Testis (tissue), 3 donors: ENCODE results near the gene CACNA1E. TPM values are rescaled to one million over a fixed set of nuclear protein-coding genes. Genes with fewer than 3 reads are reported as not detected.

ENCODE experiments used
- DNase-seq: peaks from one replicate; pipeline ENCODE4 v3.0.0-alpha.2; 2019
- H3K27ac ChIP-seq, 2 donors: fragments of 200-600 bp; sonication (generic); one replicate each; pipeline ENCODE4 v1.5.1; 2019
- H3K27me3 ChIP-seq: fragments of 200-600 bp; sonication (generic); one replicate; pipeline ENCODE4 v1.5.1; 2019
- H3K36me3 ChIP-seq: fragments of 200-600 bp; sonication (generic); one replicate; pipeline ENCODE4 v1.5.1; 2017; ENCODE audit warnings: low read depth; ENCODE audit errors: missing control alignments
- H3K4me1 ChIP-seq: fragments of 200-600 bp; sonication (generic); one replicate; pipeline ENCODE4 v1.5.1; 2019
- H3K4me3 ChIP-seq, 2 donors: fragments of 200-600 bp; sonication (generic); one replicate each; pipeline ENCODE4 v1.5.1; 2017 to 2019
- H3K9me3 ChIP-seq: fragments of 200-600 bp; sonication (generic); one replicate; pipeline ENCODE4 v1.5.1; 2017
- CTCF ChIP-seq, 3 experiments: fragments of 450-650 bp in 2 of 3; fragments of 200-600 bp in 1 of 3; sonication (generic) in 1 of 3; IDR thresholded peaks; one replicate each; pipeline ENCODE4 v1.5.1; 2016 to 2019; ENCODE audit warnings: antibody characterized with exemption in 3 of 3, mild to moderate bottlenecking in 2 of 3, moderate library complexity in 1 of 3
- POLR2A ChIP-seq: fragments of 450-650 bp; IDR thresholded peaks from one replicate; pipeline ENCODE4 v1.6.1; 2017; ENCODE audit warnings: antibody characterized with exemption, mild to moderate bottlenecking, moderate library complexity
- WGBS, 2 donors: methylation state at CpG; one replicate each; pipeline ENCODE4 v1.1.5; 2018; 5-methylcytosine and 5-hydroxymethylcytosine counted together
- intact Hi-C: fragments of 100-400 bp; cut with DNase I; formaldehyde crosslinking; loops from one replicate; pipeline ENCODE4 v1.15.1; 2023; ENCODE audit warnings: low total_unique reads
- polyA plus RNA-seq: library from polyadenylated mRNA; stranded (reverse); fragments of 350-450 nt; fragmentation: Illumina TruSeq; extraction: RNeasy Lipid Tissue Mini Kit (QIAGEN cat#74804); gene quantifications from one replicate; pipeline ENCODE4 v1.2.3, GENCODE V29; 2014; ENCODE audit warnings: low read depth, low replicate concordance; ENCODE audit not compliant: insufficient read depth
- total RNA-seq, 2 donors: library from RNA; depleted of rRNA; stranded (reverse); fragments of >200 nt; gene quantifications; one replicate each; pipeline ENCODE4 v1.2.3, GENCODE V29; 2016

Gene CACNA1E
- total and polyA plus RNA-seq, 3 donors from 2014 or later, result 2.4 to 12.6 (median 9.1) TPM

GRCh38 chr1:181594553-181594952 lies 111.2 kb downstream of the CACNA1E start:
- Histone ChIP-seq H3K27ac (no peak overlapping the region), H3K27me3 (no peaks in the 10 kb centered on the region), H3K4me3 (no peak overlapping the region), H3K9me3 (no peaks in the 10 kb centered on the region), H3K4me1 (no peaks in the 10 kb centered on the region), H3K36me3 (no peaks in the 10 kb centered on the region)
- no peak for DNase-seq
- no peak for TF ChIP-seq CTCF (IDR thresholded peaks at IDR 0.05)
- no peak for TF ChIP-seq POLR2A
- 92% methylated on average over 5 of the region's 5 CpGs for WGBS, 2 donors
- intact Hi-C loops, result no loop called here

DNA sequence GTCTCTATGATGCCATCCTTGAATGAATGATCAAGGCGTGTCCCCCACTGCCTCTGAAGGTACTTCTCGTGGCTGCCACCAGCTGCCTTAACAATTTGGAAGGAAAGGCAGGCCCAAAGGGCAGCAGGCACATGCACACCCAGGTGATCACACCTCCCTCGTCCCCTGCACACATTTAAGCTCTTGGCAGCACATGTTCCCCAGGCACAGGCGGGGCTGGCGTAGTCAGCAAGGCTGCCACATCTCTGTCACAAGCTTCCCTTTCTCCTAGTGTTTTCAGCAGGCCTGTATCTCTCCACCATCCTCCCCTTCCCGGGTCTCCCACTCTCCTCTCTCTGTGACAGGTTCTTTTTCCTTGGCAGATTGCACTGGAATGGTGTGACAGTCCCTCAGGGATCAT lies 111.9 kb downstream of the CACNA1E start:
- 68 to 81% methylated on average over 6 of the region's 6 CpGs for WGBS, 2 donors
- H3K9me3 ChIP-seq, result no peaks in the 10 kb centered on the region

GRCh38 chr1:181601186-181601950 lies 118.1 kb downstream of the CACNA1E start:
- Histone ChIP-seq H3K4me1 (no peaks in the 10 kb centered on the region), H3K27me3 (no peaks in the 10 kb centered on the region), H3K4me3 (no peak overlapping the region), H3K9me3 (no peaks in the 10 kb centered on the region), H3K36me3 (no peaks in the 10 kb centered on the region), H3K27ac (no peak overlapping the region)
- intact Hi-C loops, result no loop called here
- TF ChIP-seq POLR2A (no peak), CTCF (IDR thresholded peaks at IDR 0.05) (no peak)
- WGBS, 2 donors, result 86 to 96% methylated on average over 4 of the region's 4 CpGs
- DNase-seq, result no peak

More for the DNA sequence above, 111.9 kb downstream of the CACNA1E start:
- intact Hi-C loops, result no loop called here
- TF ChIP-seq POLR2A (no peak), CTCF (IDR thresholded peaks at IDR 0.05) (no peak)
- H3K27ac ChIP-seq, result no peak overlapping the region
- no peak overlapping the region for H3K4me3 ChIP-seq
- DNase-seq, result no peak
- H3K36me3 ChIP-seq, result no peaks in the 10 kb centered on the region
- no peaks in the 10 kb centered on the region for H3K4me1 ChIP-seq
- no peaks in the 10 kb centered on the region for H3K27me3 ChIP-seq

- Histone ChIP-seq H3K27me3 (no peaks in the 10 kb centered on the region), H3K9me3 (no peaks in the 10 kb centered on the region), H3K4me1 (no peaks in the 10 kb centered on the region), H3K36me3 (no peaks in the 10 kb centered on the region), H3K27ac (no peak overlapping the region), H3K4me3 (no peak overlapping the region)
- DNase-seq, result no peak
- WGBS, 2 donors, result 87 to 94% methylated on average over 10 of the region's 10 CpGs
- TF ChIP-seq POLR2A (no peak), CTCF (IDR thresholded peaks at IDR 0.05) (no peak)
- intact Hi-C loops, result no loop called here
Measured at GRCh38 chr1:181603735-181604410, 120.6 kb downstream of the CACNA1E start.
